ENCODE measurements around the gene GCNT2.

Gene GCNT2

DNA sequence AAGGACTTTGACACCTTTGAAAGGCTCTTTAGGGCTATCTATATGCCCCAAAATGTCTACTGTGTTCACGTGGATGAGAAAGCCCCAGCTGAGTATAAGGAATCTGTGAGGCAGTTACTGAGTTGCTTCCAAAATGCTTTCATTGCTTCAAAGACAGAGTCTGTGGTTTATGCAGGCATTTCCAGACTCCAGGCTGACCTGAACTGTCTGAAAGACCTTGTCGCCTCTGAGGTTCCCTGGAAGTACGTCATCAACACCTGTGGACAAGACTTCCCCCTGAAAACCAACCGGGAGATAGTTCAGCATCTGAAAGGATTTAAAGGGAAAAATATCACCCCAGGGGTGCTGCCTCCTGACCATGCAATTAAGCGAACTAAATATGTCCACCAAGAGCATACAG lies 65.2 kb downstream of the GCNT2 start:
- H4K20me1 ChIP-seq = no peaks in the 10 kb centered on the region
- no peaks in the 10 kb centered on the region for H3K36me3 ChIP-seq
- H3K9me3 ChIP-seq (replicated peaks in 1 of 11) = no peaks in the 10 kb centered on the region
- no peaks in the 10 kb centered on the region for H3K27me3 ChIP-seq
- H3K4me2 ChIP-seq = no peak overlapping the region
- H3K4me1 ChIP-seq = peaks cover 0 to 30% (median 4%) of the 10 kb centered on the region in 10 experiments; a peak in 9 of 20 replicates
- no peak overlapping the region for H3K9ac ChIP-seq
- no peak for TF ChIP-seq Cebpa-rat (IDR thresholded peaks at IDR 0.05)
- no peak overlapping the region for H3K4me3 ChIP-seq
- H3K27ac ChIP-seq = no peak overlapping the region

- Histone ChIP-seq H3K27ac (no peak overlapping the region), H3K36me3 (no peaks in the 10 kb centered on the region), H3K27me3 (no peaks in the 10 kb centered on the region), H3K4me1 (peaks cover 0 to 27% (median 4%) of the 10 kb centered on the region in 10 experiments; a peak in 9 of 20 replicates), H3K9ac (no peak overlapping the region), H4K20me1 (no peaks in the 10 kb centered on the region), H3K9me3 (replicated peaks in 1 of 11) (no peaks in the 10 kb centered on the region), H3K4me2 (no peak overlapping the region), H3K4me3 (no peak overlapping the region)
- no peak for TF ChIP-seq Cebpa-rat (IDR thresholded peaks at IDR 0.05)
Observed at GRCh38 chr6:10587656-10588406, 66.7 kb downstream of the GCNT2 start.

GRCh38 chr6:10588562-10589428 lies 67.6 kb downstream of the GCNT2 start:
- H3K4me1 ChIP-seq = peaks cover 0 to 24% (median under 1%) of the 10 kb centered on the region in 10 experiments; a peak in 8 of 20 replicates

GRCh38 chr6:10589429-10589727 lies 68.2 kb downstream of the GCNT2 start:
- no peaks in the 10 kb centered on the region for H3K27me3 ChIP-seq
- no peaks in the 10 kb centered on the region for H3K36me3 ChIP-seq
- no peak overlapping the region for H3K27ac ChIP-seq
- no peak overlapping the region for H3K4me3 ChIP-seq
- H3K9ac ChIP-seq = no peak overlapping the region
- no peak overlapping the region for H3K4me2 ChIP-seq
- H3K4me1 ChIP-seq = peaks cover 0 to 24% (median 0%) of the 10 kb centered on the region in 10 experiments; a peak in 6 of 20 replicates
- TF ChIP-seq Cebpa-rat (IDR thresholded peaks at IDR 0.05) = no peak
- H4K20me1 ChIP-seq = no peaks in the 10 kb centered on the region
- H3K9me3 ChIP-seq (replicated peaks in 1 of 11) = no peaks in the 10 kb centered on the region

More at GRCh38 chr6:10588562-10589428, 67.6 kb downstream of the GCNT2 start:
- H3K4me2 ChIP-seq = no peak overlapping the region
- no peak for TF ChIP-seq Cebpa-rat (IDR thresholded peaks at IDR 0.05)
- no peak overlapping the region for H3K9ac ChIP-seq
- H4K20me1 ChIP-seq = no peaks in the 10 kb centered on the region
- no peak overlapping the region for H3K27ac ChIP-seq
- no peak overlapping the region for H3K4me3 ChIP-seq
- no peaks in the 10 kb centered on the region for H3K36me3 ChIP-seq
- no peaks in the 10 kb centered on the region for H3K27me3 ChIP-seq
- no peaks in the 10 kb centered on the region for H3K9me3 ChIP-seq (replicated peaks in 1 of 11)

DNA sequence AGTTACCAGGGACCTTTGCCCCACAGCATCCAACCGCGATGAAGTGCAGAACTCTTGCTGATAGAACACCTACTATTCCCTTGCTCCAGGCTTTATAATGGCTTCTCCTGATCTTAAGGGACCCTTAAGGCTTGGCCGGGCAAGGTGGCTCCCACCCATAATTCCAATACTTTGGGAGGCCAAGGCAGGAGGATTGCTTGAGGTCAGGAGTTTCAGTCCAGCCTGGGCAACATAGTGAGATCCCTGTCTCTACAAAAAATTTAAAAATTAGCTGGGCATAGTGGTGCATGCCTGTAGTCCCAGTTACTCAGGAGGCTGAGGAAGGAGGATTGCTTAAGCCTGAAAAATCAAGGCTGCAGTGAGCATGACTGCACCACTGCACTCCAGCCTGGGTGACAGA lies 68.8 kb downstream of the GCNT2 start:
- peaks cover 0 to 29% (median 0%) of the 10 kb centered on the region in 10 experiments; a peak in 6 of 20 replicates for H3K4me1 ChIP-seq
- H3K4me2 ChIP-seq = no peak overlapping the region
- H3K9me3 ChIP-seq (replicated peaks in 1 of 11) = no peaks in the 10 kb centered on the region
- TF ChIP-seq Cebpa-rat (IDR thresholded peaks at IDR 0.05) = no peak
- H4K20me1 ChIP-seq = no peaks in the 10 kb centered on the region
- H3K9ac ChIP-seq = no peak overlapping the region
- no peak overlapping the region for H3K27ac ChIP-seq
- H3K4me3 ChIP-seq = no peak overlapping the region
- H3K36me3 ChIP-seq = no peaks in the 10 kb centered on the region
- H3K27me3 ChIP-seq = no peaks in the 10 kb centered on the region

GRCh38 chr6:10591422-10592160 lies 70.4 kb downstream of the GCNT2 start:
- no peak overlapping the region for H3K4me2 ChIP-seq
- no peak for TF ChIP-seq Cebpa-rat (IDR thresholded peaks at IDR 0.05)

DNA sequence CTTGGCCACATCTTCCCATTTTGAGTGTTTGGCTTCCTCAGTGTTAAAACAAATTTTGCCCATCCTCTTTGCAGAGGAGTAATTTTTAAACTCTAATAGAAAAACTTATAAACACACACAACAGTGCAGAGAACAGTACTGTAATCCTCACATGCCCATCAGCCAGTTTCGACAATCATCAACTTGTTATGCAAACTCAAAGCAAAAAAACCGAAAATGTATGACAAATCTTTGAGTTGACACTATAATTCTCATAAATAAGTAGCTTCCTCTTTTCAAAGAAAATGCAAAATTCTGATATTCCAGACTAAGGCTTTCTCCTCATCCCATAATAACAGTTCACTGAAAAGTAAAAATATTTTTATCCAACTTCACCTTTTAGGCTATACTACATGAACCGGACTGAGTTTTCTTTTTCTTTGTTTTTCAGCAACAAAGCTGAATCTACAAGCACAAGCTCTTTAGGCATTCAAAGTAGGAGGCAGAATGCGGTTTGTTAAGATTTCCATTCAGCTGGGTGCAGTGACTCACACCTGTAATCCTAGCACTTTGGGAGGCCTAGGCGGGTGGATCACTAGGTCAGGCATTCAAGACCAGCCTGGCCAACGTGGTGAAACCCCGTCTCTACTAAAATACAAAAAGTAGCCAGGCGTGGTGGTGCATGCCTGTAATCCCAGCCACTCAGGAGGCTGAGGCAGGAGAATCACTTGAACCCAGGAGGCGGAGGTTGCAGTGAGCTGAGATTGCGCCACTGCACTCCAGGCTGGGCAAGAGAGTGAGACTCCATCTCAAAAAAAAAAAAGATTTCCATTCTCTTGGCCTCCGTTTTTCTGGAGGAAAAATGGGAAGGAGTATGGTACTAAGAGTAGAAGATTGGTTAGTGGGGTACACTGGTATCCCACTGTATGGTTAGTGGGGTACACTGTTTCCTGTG lies 74.8 kb downstream of the GCNT2 start:
- Histone ChIP-seq H3K27ac (peak overlapping the region in 5 of 11 experiments; percentile 14 to 73 (median 65); a peak in 9 of 22 replicates), H4K20me1 (no peaks in the 10 kb centered on the region), H3K4me1 (peaks cover 0 to 70% (median 17%) of the 10 kb centered on the region in 10 experiments; a peak in 13 of 20 replicates), H3K9ac (peak overlapping the region in 3 of 11 experiments; percentile 4 to 51 (median 21); a peak in 3 of 22 replicates), H3K27me3 (no peaks in the 10 kb centered on the region), H3K4me2 (peak overlapping the region in 5 of 11 experiments; percentile 4 to 73 (median 60); a peak in 8 of 22 replicates), H3K4me3 (no peak overlapping the region), H3K36me3 (no peaks in the 10 kb centered on the region), H3K9me3 (replicated peaks in 1 of 11) (no peaks in the 10 kb centered on the region)
- no peak for TF ChIP-seq Cebpa-rat (IDR thresholded peaks at IDR 0.05)

More at GRCh38 chr6:10591422-10592160, 70.4 kb downstream of the GCNT2 start:
- no peaks in the 10 kb centered on the region for H3K36me3 ChIP-seq
- H3K4me1 ChIP-seq = peaks cover 0 to 35% (median 0%) of the 10 kb centered on the region in 10 experiments; a peak in 8 of 20 replicates
- H3K27me3 ChIP-seq = no peaks in the 10 kb centered on the region
- no peaks in the 10 kb centered on the region for H3K9me3 ChIP-seq (replicated peaks in 1 of 11)
- H3K4me3 ChIP-seq = no peak overlapping the region
- no peak overlapping the region for H3K9ac ChIP-seq
- H4K20me1 ChIP-seq = no peaks in the 10 kb centered on the region
- H3K27ac ChIP-seq = no peak overlapping the region

DNA sequence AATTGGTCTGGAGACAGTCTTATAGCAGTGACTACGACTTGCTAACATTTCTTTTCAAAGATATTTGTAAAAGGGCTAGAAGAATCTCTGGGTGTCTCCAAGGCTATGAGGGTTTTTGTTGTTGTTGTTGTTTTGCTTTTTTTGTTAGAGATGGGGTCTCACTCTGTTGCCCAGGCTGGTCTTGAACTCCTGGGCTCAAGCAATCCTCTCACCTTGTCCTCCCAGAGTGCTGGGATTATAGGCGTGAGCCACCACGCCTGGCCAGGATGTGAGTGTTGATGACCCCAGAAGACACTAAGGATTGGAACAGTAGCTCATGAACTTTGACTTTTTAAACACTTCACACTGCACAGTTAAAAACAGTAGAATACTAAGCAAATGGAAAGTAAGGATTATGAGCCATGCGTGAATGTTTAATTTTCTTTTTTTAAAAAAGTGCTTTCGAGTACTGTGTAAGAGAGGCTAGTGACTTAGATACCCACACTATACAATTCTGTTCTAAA lies 76.4 kb downstream of the GCNT2 start:
- Histone ChIP-seq H4K20me1 (no peaks in the 10 kb centered on the region), H3K4me2 (peak overlapping the region in 6 of 11 experiments; percentile 43 to 75 (median 66); a peak in 9 of 22 replicates), H3K27ac (peak overlapping the region in 6 of 11 experiments; percentile 37 to 73 (median 62); a peak in 9 of 22 replicates), H3K36me3 (no peaks in the 10 kb centered on the region), H3K4me1 (peaks cover 0 to 70% (median 17%) of the 10 kb centered on the region in 10 experiments; a peak in 13 of 20 replicates), H3K4me3 (no peak overlapping the region), H3K9ac (no peak overlapping the region; a peak in 1 of 22 replicates), H3K9me3 (replicated peaks in 1 of 11) (no peaks in the 10 kb centered on the region), H3K27me3 (no peaks in the 10 kb centered on the region)
- no peak for TF ChIP-seq Cebpa-rat (IDR thresholded peaks at IDR 0.05)
